ENCODE results near the gene CRTC1.

The CRTC1 gene

DNA sequence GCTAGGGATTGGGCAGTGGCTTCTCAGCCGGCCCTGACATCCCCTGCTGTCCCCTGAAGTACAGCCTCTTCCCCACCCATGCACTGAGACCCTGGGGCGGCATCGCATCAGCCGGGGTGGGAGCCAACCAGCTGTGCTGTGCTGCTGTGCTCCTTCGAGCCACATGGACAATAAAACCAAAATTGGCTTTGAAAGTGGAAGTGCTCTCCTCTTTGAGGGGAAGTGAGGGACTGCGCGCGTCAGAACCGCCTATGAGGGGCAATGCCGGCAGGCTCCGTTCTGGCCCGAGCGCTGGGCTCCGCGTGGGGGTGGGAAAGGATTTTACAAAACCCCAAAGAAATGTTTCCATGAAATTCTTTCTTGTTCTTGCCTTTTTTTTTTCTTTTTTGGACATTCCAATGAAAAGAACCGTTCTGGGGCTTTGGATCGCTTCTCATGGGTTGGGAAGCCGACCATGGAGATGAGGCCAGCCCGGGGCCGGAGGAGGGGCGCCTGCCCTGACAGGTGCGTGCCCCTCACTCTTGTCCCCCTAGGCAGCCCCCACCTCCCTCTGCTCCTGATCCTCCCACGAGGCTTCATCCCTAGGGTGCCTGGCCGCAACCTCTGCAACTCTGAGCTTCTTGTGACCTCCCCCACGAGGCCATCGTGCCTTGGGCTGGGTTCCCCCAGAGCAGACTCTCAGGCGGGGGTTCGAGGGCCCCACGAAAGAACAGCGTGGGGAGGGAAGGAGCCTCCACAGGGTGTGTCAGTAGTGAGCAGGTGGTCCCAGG is 24.0 kb upstream of the CRTC1 start:
- H3K4me3 ChIP-seq (ENCODE audit: low read depth, low read length), result no peak overlapping the region
- TF ChIP-seq, protein P1, sequence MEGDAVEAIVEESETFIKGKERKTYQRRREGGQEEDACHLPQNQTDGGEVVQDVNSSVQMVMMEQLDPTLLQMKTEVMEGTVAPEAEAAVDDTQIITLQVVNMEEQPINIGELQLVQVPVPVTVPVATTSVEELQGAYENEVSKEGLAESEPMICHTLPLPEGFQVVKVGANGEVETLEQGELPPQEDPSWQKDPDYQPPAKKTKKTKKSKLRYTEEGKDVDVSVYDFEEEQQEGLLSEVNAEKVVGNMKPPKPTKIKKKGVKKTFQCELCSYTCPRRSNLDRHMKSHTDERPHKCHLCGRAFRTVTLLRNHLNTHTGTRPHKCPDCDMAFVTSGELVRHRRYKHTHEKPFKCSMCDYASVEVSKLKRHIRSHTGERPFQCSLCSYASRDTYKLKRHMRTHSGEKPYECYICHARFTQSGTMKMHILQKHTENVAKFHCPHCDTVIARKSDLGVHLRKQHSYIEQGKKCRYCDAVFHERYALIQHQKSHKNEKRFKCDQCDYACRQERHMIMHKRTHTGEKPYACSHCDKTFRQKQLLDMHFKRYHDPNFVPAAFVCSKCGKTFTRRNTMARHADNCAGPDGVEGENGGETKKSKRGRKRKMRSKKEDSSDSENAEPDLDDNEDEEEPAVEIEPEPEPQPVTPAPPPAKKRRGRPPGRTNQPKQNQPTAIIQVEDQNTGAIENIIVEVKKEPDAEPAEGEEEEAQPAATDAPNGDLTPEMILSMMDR (IDR thresholded peaks at IDR 0.05; ENCODE audit: borderline replicate concordance, insufficient read depth, low read depth, low read length), result no peak

DNA sequence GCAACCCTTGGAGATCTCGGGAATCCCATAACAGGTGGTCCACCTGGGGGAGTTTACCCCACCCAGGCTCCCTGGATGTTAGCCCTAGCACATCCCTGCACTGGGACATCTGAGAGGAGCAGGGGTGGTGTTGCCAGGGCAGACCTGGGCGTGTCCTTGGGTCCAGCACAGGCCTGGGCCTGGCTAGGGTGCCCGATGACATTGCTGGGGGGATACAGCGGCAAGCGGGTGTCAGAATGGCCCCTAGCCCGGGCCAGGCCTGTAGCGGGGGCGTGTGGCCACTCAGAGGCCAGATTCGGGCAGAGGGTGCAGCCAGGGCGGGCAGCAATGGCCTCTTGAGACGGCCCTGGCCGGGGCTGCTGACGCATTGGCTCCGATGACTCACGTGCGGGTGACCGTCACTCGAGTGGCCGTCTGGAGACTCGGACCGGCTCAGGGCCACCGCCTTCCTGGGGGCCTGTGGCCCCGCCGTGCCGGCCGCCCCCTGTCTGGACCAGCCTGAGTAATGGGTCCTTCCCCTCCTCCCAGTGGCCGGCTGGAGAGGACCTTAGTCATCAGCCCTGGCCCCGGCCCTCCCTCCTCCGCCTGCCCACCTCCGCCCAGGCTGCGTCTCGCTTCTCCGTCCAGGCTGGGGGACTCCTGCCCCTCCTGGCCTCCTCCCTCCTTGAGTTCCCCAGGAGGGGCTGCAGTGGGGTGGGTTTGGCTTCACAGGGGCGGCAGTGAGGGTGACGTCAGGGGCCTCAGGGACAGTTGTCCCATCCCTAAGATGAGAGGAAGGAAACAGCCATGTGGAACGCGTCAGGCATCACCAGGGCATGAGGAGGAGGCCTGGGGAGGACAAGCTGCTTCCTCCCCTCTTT is 23.2 kb upstream of the CRTC1 start:
- TF ChIP-seq, protein P1 (IDR thresholded peaks at IDR 0.05; ENCODE audit: borderline replicate concordance, insufficient read depth, low read depth, low read length), result no peak
- H3K4me3 ChIP-seq (ENCODE audit: low read depth, low read length), result no peak overlapping the region

DNA sequence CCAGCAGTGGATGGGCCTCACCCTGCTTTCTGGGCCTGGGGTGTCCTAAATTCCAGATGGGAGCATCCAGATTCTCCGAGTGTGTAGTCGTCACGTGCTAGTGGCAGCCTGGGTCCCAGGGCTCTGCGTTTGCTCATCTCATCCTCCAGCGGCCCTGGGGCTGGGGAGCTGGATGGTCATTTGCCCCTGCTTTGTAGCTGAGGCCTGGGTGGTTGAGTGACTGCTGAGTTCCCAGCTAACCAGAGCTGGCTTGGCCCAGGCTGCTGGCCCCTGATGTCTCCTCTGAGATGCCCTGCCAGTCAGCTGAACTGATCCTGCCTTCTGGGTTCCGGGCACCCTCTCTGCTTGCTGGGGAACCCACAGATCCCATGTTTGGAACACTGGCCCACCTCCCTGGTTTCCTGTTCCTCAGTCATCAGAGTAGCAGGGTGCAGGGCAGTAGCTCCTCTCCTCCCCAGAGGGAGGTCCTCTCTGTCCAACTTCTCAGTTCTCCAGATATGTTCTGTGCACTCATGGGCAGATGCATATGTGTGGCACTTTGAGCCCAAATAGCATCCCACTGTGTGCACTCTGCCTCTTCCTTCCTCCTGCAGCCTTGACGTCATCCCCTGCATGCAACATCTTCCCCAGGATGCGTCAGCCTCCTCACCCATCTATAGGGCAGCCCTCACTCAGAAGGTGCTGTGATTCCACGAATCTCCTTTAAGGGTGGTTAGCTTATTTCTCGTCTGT is 22.4 kb upstream of the CRTC1 start:
- TF ChIP-seq, protein P1 (IDR thresholded peaks at IDR 0.05; ENCODE audit: borderline replicate concordance, insufficient read depth, low read depth, low read length), result no peak
- no peak overlapping the region for H3K4me3 ChIP-seq (ENCODE audit: low read depth, low read length)

DNA sequence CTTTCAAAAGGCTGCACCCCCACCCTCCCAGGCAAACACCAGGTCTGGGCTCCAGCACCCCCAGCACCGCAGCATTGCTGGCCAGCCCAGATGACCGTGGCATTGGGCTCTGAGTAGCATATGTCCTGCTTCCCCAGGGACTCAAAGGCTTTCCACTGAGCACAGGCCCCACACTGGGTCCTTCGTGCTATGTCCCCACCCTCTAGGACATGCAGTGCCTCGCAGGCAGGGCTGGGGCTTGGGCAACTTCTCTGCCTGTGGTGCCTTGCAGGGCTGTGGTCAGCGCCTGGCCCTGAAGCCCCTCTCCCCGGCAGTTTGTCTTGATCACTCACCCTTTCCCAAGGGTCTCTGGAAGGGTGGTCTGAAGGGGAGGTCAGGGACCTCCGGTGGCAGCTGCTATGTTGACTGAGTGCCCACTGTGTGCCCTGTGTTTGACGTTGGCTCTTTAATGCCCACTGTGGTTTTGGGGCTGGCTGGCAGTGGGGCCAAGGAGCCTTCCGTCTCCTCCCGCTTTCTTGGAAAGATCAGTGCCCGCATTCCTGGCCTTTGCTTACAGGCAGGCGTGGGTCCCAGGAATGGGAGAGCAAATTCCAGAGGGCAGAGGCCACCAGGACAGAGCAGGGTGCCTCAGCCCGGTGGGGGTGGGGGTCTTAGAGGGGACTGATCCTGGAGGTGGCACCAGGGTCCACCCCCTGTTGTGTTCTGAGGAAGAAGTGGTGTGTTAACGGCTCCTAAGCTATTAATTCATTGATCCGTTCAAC is 20.3 kb upstream of the CRTC1 start:
- no peak overlapping the region for H3K4me3 ChIP-seq (ENCODE audit: low read depth, low read length)
- TF ChIP-seq, protein P1 (IDR thresholded peaks at IDR 0.05; ENCODE audit: borderline replicate concordance, insufficient read depth, low read depth, low read length), result no peak

DNA sequence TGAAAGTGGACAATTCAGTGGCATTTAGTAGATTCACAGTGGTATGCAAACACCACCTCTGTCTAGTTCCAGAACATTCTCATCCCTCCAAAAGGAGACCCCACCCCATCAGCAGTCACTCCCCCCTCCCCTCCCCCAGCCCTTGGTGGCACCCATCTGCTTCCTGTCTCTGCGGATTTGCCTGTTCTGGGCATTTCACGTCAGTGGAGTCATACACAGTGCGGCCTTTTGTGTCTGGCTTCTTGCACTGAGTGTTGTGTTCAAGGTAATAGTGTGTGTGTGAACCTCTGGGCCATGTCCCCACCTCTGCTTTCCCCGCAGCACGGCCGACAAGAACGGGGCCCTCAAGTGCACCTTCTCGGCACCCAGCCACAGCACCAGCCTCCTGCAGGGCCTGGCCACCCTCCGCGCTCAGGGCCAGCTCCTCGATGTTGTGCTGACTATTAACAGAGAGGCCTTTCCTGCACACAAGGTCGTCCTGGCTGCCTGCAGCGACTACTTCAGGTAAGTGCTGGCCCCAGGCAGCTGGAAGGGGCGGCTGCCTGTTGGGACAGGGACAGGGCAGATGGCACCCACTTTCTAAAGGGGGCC is 19.4 kb upstream of the CRTC1 start:
- H3K4me3 ChIP-seq (ENCODE audit: low read depth, low read length), result no peak overlapping the region
- TF ChIP-seq, protein P1 (IDR thresholded peaks at IDR 0.05; ENCODE audit: borderline replicate concordance, insufficient read depth, low read depth, low read length), result no peak

DNA sequence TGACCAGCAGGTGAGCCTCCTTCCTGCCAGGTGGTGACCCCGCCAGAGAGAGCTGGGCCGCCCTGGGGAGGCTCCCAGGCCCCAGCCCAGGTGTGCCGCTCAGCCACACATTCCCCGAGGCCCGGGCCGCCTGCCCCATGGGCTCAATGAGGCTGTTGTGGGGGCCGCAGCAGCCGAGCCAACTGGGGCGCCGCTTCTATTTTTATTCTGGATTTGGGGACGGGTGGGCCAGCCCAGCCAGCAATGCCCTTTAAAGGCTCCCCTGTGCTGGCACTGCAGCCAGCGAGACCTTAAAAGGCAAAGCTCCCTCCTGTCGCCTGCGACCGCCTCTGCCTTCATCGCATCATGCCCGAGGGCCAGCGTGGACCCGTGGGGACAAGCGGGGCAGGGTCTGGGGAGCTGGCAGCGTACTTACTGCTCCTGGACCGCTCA is 17.7 kb upstream of the CRTC1 start:
- TF ChIP-seq, protein P1 (IDR thresholded peaks at IDR 0.05; ENCODE audit: borderline replicate concordance, insufficient read depth, low read depth, low read length), result no peak
- no peak overlapping the region for H3K4me3 ChIP-seq (ENCODE audit: low read depth, low read length)
